Mucosa of descending colon (tissue), 3 donors: Measurements from ENCODE around the gene PNLIP. TPM values are rescaled to one million over a fixed set of nuclear protein-coding genes. Genes with fewer than 3 reads are reported as not detected.
A peak's percentile ranks its signal among the peaks of the same experiment; 100 is the strongest.

Experiments used
- ATAC-seq: fragments of 200-7000 bp; cut with Tn5 transposase; one replicate; pipeline ENCODE4 v1.9.1; 2020; ENCODE audit warnings: mild to moderate bottlenecking, moderate library complexity
- DNase-seq, 3 donors: peaks; one replicate each; pipeline ENCODE4 v3.0.0-alpha.2; 2020
- H3K36me3 ChIP-seq: fragments of 200-600 bp; one replicate; pipeline ENCODE4 v1.8.0; 2021; ENCODE audit warnings: low read depth, mild to moderate bottlenecking
- H3K4me1 ChIP-seq: fragments of 200-600 bp; one replicate; pipeline ENCODE4 v1.8.0; 2021; ENCODE audit warnings: low read depth, mild to moderate bottlenecking
- H3K4me3 ChIP-seq: fragments of 200-600 bp; one replicate; pipeline ENCODE4 v1.8.0; 2021; ENCODE audit warnings: mild to moderate bottlenecking
- H3K9me3 ChIP-seq: fragments of 200-600 bp; one replicate; pipeline ENCODE4 v1.8.0; 2021; ENCODE audit warnings: mild to moderate bottlenecking
- intact Hi-C, 2 donors: fragments of 100-400 bp; cut with DNase I in 1 of 2; cut with micrococcal nuclease in 1 of 2; formaldehyde crosslinking; loops; one replicate each; pipeline versions ENCODE4 v1.11.0 to v1.11.1; 2022; cut with DNase I, micrococcal nuclease
- total RNA-seq, 3 donors: library from RNA; stranded (reverse); fragmentation: NEBNext Ultra II Directional in 2 of 3; extraction: Animal tissue kit (Norgen Biotek cat#: 25700) in 2 of 3; gene quantifications; one replicate each; pipeline versions ENCODE4 v1.2.1 to v1.2.4, GENCODE V29; 2021 to 2023
- TF ChIP-seq, protein P1 (sequence below): fragments of 200-600 bp; IDR thresholded peaks from one replicate; pipeline ENCODE4 v1.8.0; 2022; ENCODE audit warnings: antibody characterized with exemption, mild to moderate bottlenecking
- donor health status: DM: no; HTN: no; CAD: no; lungs with moderate emphysema.
- donor health status: DM: no; HTN: no; CAD: no.
- donor health status: DM: no; HTN: yes; CAD: no.

PNLIP gene
- total RNA-seq, 3 donors from 2014 or later: not detected

DNA sequence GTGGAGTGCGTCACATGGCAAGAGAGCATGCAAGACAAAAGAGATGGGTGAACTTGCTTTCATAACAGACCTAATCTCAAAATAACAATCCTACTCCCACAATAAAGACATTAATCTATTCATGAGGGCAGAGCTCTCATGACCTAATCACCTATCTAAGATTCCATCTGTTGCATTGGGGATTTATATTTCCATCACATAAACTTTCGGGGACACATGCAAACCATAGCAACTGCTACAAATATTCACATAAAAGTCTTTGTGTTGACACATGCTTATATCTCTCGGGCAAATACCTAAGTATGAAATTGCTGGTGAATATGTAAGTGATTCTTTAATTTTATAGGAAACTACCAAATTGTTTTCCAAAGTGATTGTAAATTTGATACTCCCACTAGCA lies 29.1 kb downstream of the PNLIP start:
- intact Hi-C loops: no loop called here
- H3K9me3 ChIP-seq: no peaks in the 10 kb centered on the region
- TF ChIP-seq, protein P1, sequence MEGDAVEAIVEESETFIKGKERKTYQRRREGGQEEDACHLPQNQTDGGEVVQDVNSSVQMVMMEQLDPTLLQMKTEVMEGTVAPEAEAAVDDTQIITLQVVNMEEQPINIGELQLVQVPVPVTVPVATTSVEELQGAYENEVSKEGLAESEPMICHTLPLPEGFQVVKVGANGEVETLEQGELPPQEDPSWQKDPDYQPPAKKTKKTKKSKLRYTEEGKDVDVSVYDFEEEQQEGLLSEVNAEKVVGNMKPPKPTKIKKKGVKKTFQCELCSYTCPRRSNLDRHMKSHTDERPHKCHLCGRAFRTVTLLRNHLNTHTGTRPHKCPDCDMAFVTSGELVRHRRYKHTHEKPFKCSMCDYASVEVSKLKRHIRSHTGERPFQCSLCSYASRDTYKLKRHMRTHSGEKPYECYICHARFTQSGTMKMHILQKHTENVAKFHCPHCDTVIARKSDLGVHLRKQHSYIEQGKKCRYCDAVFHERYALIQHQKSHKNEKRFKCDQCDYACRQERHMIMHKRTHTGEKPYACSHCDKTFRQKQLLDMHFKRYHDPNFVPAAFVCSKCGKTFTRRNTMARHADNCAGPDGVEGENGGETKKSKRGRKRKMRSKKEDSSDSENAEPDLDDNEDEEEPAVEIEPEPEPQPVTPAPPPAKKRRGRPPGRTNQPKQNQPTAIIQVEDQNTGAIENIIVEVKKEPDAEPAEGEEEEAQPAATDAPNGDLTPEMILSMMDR: no peak
- DNase-seq (no peak), ATAC-seq (no peak)
- H3K36me3 ChIP-seq: no peaks in the 10 kb centered on the region
- no peaks in the 10 kb centered on the region for H3K4me1 ChIP-seq
- no peak overlapping the region for H3K4me3 ChIP-seq

DNA sequence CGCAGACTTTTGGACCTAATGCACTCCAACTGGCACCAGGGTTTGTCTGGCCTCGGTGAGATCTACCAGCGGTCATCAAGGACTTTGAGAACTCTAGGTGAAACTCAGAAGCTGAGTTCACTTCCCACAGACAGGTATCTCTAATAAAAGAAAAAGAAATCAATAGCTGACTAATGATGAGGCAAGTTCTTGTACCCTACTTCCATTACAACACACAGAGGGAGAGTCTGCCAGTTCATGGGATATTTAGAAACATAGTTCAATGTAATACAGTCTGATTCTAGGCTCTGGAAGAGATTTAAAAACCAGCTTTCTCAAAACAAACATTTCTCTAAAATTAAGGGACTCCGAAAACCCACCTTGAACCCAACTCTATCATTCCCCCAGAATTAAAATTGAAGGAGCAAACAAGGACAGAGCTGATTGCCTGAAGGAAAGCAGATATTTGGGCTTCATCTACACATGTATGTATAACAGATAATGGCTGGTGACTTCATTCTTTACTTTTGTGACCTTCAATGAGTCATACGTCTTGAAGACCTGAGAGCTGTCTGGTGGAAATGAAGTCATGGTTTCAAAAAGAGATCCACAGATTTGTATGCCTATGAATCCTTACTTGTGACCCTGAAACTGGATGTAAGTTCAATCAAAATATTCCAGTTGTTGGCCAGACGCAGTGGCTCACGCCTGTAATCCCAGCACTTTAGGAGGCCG lies 42.3 kb downstream of the PNLIP start:
- Histone ChIP-seq H3K36me3 (no peaks in the 10 kb centered on the region), H3K4me1 (peaks cover 14% of the 10 kb centered on the region), H3K9me3 (no peaks in the 10 kb centered on the region), H3K4me3 (no peak overlapping the region)
- ATAC-seq (no peak), DNase-seq (no peak)
- TF ChIP-seq, protein P1: no peak
- intact Hi-C loops: no loop called here

DNA sequence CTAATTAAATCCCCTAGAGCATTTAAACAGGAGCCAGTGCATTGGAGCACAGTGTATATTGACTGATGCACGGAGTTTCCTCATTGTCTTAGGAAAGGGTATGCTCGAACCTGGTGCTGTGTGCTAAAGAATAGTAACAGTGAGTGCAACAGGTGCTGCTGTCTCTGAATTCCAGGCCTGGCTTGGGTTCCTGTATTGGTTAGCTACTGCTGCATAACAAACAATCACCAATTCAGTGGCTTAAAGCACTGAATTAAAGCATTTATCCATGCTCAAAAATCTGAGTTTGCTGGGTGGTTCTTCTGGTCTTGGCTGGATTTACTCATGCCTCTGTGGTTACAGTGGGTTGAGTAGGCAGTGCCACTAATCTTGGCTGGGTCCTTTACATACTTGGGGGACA lies 43.3 kb downstream of the PNLIP start:
- DNase-seq (no peak), ATAC-seq (no peak)
- Histone ChIP-seq H3K4me3 (no peak overlapping the region), H3K9me3 (no peaks in the 10 kb centered on the region), H3K36me3 (no peaks in the 10 kb centered on the region), H3K4me1 (peaks cover 14% of the 10 kb centered on the region)
- TF ChIP-seq, protein P1: no peak
- intact Hi-C loops: no loop called here

DNA sequence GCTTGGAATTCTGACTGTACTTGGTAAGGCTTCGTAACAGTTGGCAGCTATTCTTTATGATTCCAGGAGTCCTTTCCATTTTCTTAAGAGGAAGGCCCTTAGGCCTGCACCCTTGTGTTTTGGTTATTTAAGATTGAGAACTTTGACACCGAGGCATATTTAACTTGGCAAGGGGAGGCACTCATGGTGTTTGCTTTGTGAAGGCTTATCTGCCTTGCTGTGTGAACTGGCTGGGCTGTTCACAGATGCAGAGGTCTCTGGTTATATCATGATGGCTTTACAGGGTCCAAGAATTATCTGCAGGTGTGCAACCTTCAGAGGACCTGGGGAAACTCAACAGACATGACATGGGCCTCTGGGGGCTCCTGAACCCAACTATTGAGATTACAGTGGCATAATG lies 44.2 kb downstream of the PNLIP start:
- no peaks in the 10 kb centered on the region for H3K9me3 ChIP-seq
- intact Hi-C loops: no loop called here
- TF ChIP-seq, protein P1: no peak
- DNase-seq: peak in 1 of 3 donors; percentile 72
- peaks cover 14% of the 10 kb centered on the region for H3K4me1 ChIP-seq
- H3K4me3 ChIP-seq: no peak overlapping the region
- ATAC-seq: peak; percentile 93
- H3K36me3 ChIP-seq: no peaks in the 10 kb centered on the region

DNA sequence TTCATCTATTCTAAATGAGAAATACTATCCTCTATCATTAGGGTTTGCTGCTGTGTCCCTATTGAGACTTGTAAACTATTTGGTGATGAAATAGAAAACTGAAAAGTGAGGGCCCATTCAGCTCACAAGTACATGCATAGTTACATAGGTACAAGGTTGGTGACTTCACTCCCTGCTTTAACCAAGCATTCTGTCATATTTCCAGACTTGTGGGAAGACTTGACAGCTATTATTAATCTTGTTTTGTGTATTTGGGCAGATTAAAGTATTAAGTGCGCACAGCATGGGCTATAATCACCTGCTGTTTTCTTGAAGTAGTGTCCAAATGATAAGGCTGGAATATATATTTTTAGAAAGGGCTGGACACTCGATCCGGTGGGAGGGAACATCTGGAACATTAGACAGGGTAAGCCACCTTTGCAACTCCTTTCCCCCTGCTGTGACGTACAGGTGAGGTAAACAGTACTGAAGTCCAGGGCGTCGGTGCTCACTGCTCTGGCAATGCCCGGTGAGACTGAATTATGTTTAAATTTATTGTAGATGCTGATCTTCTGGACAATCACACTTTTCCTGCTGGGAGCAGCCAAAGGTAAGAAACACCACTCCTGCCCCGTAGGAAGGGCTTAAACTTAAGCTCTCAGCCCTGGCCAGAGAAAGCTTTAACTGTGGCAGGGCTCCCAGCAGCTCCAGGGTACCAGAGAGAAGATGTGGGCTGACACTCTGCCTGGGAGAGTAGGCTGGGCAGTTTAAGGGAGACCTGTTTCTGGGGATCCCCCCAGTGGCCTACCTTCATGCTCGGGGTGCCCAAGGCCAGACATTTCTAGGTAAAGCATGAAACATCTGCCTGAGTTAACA lies 45.1 kb downstream of the PNLIP start, which contains the start of gene PNLIPRP1:
TSS of gene PNLIPRP1 (plus strand) at position 370 of the 855 bp plus-strand sequence. CDS start at position 541, 171 bp downstream.
- no peaks in the 10 kb centered on the region for H3K36me3 ChIP-seq
- ATAC-seq (peak; percentile 75), DNase-seq (peak in 2 of 3 donors; percentile 46 to 69)
- H3K4me1 ChIP-seq: peaks cover 14% of the 10 kb centered on the region
- TF ChIP-seq, protein P1: no peak
- no peak within 1 kb of the TSS for H3K4me3 ChIP-seq
- H3K9me3 ChIP-seq: no peaks in the 10 kb centered on the region
- intact Hi-C loops: no loop called here
